Liver (tissue), 9 donors: Measurements from ENCODE around the gene RPH3AL. TPM values are rescaled to one million over a fixed set of nuclear protein-coding genes. Genes with fewer than 3 reads are reported as not detected.

ENCODE experiments used
- DNase-seq: peaks from one replicate; pipeline ENCODE4 v3.0.0-alpha.2; 2017; ENCODE audit warnings: low spot score
- H3K27ac ChIP-seq, 2 donors: one replicate each; pipeline ENCODE4 v1.7.0; 2013; ENCODE audit warnings: inconsistent platforms in 2 of 2, low read length in 2 of 2, control low read depth in 1 of 2, low read depth in 1 of 2, mild to moderate bottlenecking in 1 of 2
- H3K27me3 ChIP-seq, 4 donors: one replicate each; pipeline versions ENCODE4 v1.6.1 to v1.7.0; 2013; ENCODE audit warnings: low read length in 3 of 4, inconsistent platforms in 1 of 4, mild to moderate bottlenecking in 1 of 4, moderate library complexity in 1 of 4; ENCODE audit not compliant: control insufficient read depth in 4 of 4, insufficient read depth in 4 of 4
- H3K36me3 ChIP-seq, 4 donors: one replicate each; pipeline versions ENCODE4 v1.6.1 to v1.7.0; 2013; ENCODE audit warnings: low read length in 3 of 4, mild to moderate bottlenecking in 3 of 4, low read depth in 1 of 4, moderate library complexity in 1 of 4; ENCODE audit not compliant: control insufficient read depth in 4 of 4, insufficient read depth in 3 of 4
- H3K4me1 ChIP-seq, 4 donors: one replicate each; pipeline versions ENCODE4 v1.6.1 to v1.7.0; 2013; ENCODE audit warnings: low read length in 3 of 4, mild to moderate bottlenecking in 3 of 4, moderate library complexity in 1 of 4; ENCODE audit not compliant: control insufficient read depth in 4 of 4, insufficient read depth in 4 of 4
- H3K4me3 ChIP-seq, 3 donors: one replicate each; pipeline versions ENCODE4 v1.6.1 to v1.7.0; 2013; ENCODE audit warnings: low read length in 3 of 3, control low read depth in 1 of 3, low read depth in 1 of 3, mild to moderate bottlenecking in 1 of 3
- H3K9ac ChIP-seq, 2 donors: one replicate each; pipeline ENCODE4 v1.7.0; 2013; ENCODE audit warnings: low read length in 2 of 2, mild to moderate bottlenecking in 2 of 2, moderate library complexity in 2 of 2, control low read depth in 1 of 2, low read depth in 1 of 2
- H3K9me3 ChIP-seq, 4 donors: one replicate each; pipeline versions ENCODE4 v1.6.1 to v1.7.0; 2013; ENCODE audit warnings: low read length in 3 of 4; ENCODE audit not compliant: control insufficient read depth in 4 of 4
- ATF3 ChIP-seq: IDR thresholded peaks from 2 replicates; pipeline ENCODE4 v1.6.1; 2016; ENCODE audit warnings: antibody characterized with exemption
- CTCF ChIP-seq: fragments of 150-350 bp; IDR thresholded peaks from 2 replicates; pipeline ENCODE4 v1.5.1; 2017; ENCODE audit warnings: improper control_type of control experiment, low read depth, low read length; ENCODE audit not compliant: missing input control
- EGR1 ChIP-seq, 2 donors: IDR thresholded peaks; 2 replicates each; pipeline ENCODE4 v1.6.1; 2016 to 2018; ENCODE audit warnings: antibody characterized with exemption in 2 of 2, low read depth in 2 of 2
- FOXA1 ChIP-seq: IDR thresholded peaks from 2 replicates; pipeline ENCODE4 v1.6.1; 2016; ENCODE audit warnings: antibody characterized with exemption
- FOXA2 ChIP-seq: IDR thresholded peaks from 2 replicates; pipeline ENCODE4 v1.6.1; 2016; ENCODE audit warnings: antibody characterized with exemption
- GABPA ChIP-seq, 2 donors: IDR thresholded peaks in 1 of 2; conservative IDR thresholded peaks in 1 of 2; 2 replicates each; pipeline ENCODE4 v1.6.1; 2016; ENCODE audit warnings: antibody characterized with exemption in 2 of 2, mild to moderate bottlenecking in 1 of 2, moderate library complexity in 1 of 2
- HNF4A ChIP-seq, 2 donors: conservative IDR thresholded peaks; 2 replicates each; pipeline ENCODE4 v1.6.1; 2016; ENCODE audit warnings: antibody characterized with exemption in 2 of 2, mild to moderate bottlenecking in 2 of 2
- HNF4G ChIP-seq: IDR thresholded peaks from 2 replicates; pipeline ENCODE4 v1.6.1; 2016; ENCODE audit warnings: antibody characterized with exemption
- JUND ChIP-seq, 2 donors: IDR thresholded peaks; 2 replicates each; pipeline ENCODE4 v1.6.1; 2016; ENCODE audit warnings: antibody characterized with exemption in 2 of 2
- MAX ChIP-seq: IDR thresholded peaks from 2 replicates; pipeline ENCODE4 v1.6.1; 2016; ENCODE audit warnings: antibody characterized with exemption
- NR2F2 ChIP-seq: IDR thresholded peaks from 2 replicates; pipeline ENCODE4 v1.6.1; 2016; ENCODE audit warnings: antibody characterized with exemption
- RAD21 ChIP-seq, 2 donors: IDR thresholded peaks; 2 replicates each; pipeline ENCODE4 v1.6.1; 2016; ENCODE audit warnings: antibody characterized with exemption in 2 of 2, mild to moderate bottlenecking in 2 of 2
- REST ChIP-seq: IDR thresholded peaks from 2 replicates; pipeline ENCODE4 v1.6.1; 2016; ENCODE audit warnings: antibody characterized with exemption, mild to moderate bottlenecking
- RXRA ChIP-seq, 2 donors: IDR thresholded peaks; 2 replicates each; pipeline ENCODE4 v1.6.1; 2017 to 2018; ENCODE audit warnings: antibody characterized with exemption in 2 of 2, mild to moderate bottlenecking in 1 of 2
- SP1 ChIP-seq: IDR thresholded peaks from 2 replicates; pipeline ENCODE4 v1.6.1; 2018; ENCODE audit warnings: antibody characterized with exemption, mild to moderate bottlenecking
- TAF1 ChIP-seq: conservative IDR thresholded peaks from 2 replicates; pipeline ENCODE4 v1.6.1; 2016; ENCODE audit warnings: antibody characterized with exemption, mild to moderate bottlenecking
- YY1 ChIP-seq: IDR thresholded peaks from 2 replicates; pipeline ENCODE4 v1.6.1; 2016; ENCODE audit warnings: antibody characterized with exemption, mild to moderate bottlenecking
- ZBTB33 ChIP-seq: IDR thresholded peaks from 2 replicates; pipeline ENCODE4 v1.6.1; 2016; ENCODE audit warnings: antibody characterized with exemption
- WGBS: extraction: QIAGEN DNeasy Blood & Tissue Kit; methylation state at CpG from one replicate; pipeline ENCODE4 v1.1.7; 2013; 5-methylcytosine and 5-hydroxymethylcytosine counted together
- polyA plus RNA-seq, 2 donors: library from polyadenylated mRNA; stranded (reverse) in 1 of 2; unstranded in 1 of 2; fragments of 200-250 nt in 1 of 2; fragments of >200 nt in 1 of 2; fragmentation: Nextera tagmentation in 1 of 2; extraction: Ambion mirVana in 1 of 2; gene quantifications; one replicate each; pipeline versions ENCODE4 v1.2.1 to v1.2.3, GENCODE V29; 2013 to 2015
- total RNA-seq, 2 donors: library from RNA; depleted of rRNA; stranded (reverse); fragments of >200 nt; gene quantifications; one replicate each; pipeline ENCODE4 v1.2.3, GENCODE V29; 2014
- donor health status: healthy.
- donor health status: healthy.
- donor health status: healthy.
- donor health status: healthy.
- donor health status: healthy.

Gene RPH3AL
- total and polyA plus RNA-seq, 4 donors = 8.5 to 52.5 (median 13.9) TPM

- TF ChIP-seq RXRA (IDR thresholded peaks at IDR 0.05) = no peak
- no peak for TF ChIP-seq CTCF
- TF ChIP-seq FOXA2 = no peak
- TF ChIP-seq ZBTB33 = no peak
- TF ChIP-seq JUND (IDR thresholded peaks at IDR 0.05) = no peak
- no peak for TF ChIP-seq TAF1
- no peak for TF ChIP-seq YY1
- TF ChIP-seq MAX = no peak
- TF ChIP-seq HNF4A (conservative IDR thresholded peaks at IDR 0.05) = no peak
- TF ChIP-seq HNF4G = no peak
- Histone ChIP-seq H3K4me1 (peaks cover 7 to 14% (median 10%) of the 10 kb centered on the region in 4 donors), H3K9me3 (no peaks in the 10 kb centered on the region), H3K36me3 (no peaks in the 10 kb centered on the region), H3K27ac (no peak overlapping the region), H3K9ac (no peak overlapping the region), H3K27me3 (no peaks in the 10 kb centered on the region), H3K4me3 (no peak overlapping the region)
- 87% methylated on average over 12 of the region's 12 CpGs for WGBS
- no peak for DNase-seq
Observed at GRCh38 chr17:178292-179065, 174.1 kb downstream of the RPH3AL start.

GRCh38 chr17:177762-178161, 174.8 kb downstream of the RPH3AL start:
- no peak overlapping the region for H3K27ac ChIP-seq
- no peak for DNase-seq
- no peaks in the 10 kb centered on the region for H3K9me3 ChIP-seq
- no peak overlapping the region for H3K9ac ChIP-seq
- H3K27me3 ChIP-seq = no peaks in the 10 kb centered on the region
- TF ChIP-seq FOXA2 (no peak), SP1 (no peak), RXRA (IDR thresholded peaks at IDR 0.05) (no peak), HNF4A (conservative IDR thresholded peaks at IDR 0.05) (no peak), EGR1 (IDR thresholded peaks at IDR 0.05; ENCODE audit: low read depth in 2 of 2) (no peak), YY1 (no peak), MAX (no peak), RAD21 (IDR thresholded peaks at IDR 0.05) (no peak), ZBTB33 (no peak), REST (no peak), NR2F2 (no peak), FOXA1 (no peak), GABPA (IDR thresholded peaks at IDR 0.05 in 1 of 2, conservative IDR thresholded peaks at IDR 0.05 in 1 of 2) (no peak), JUND (IDR thresholded peaks at IDR 0.05) (no peak), CTCF (no peak), HNF4G (no peak), TAF1 (no peak), ATF3 (no peak)
- 89% methylated on average over 6 of the region's 6 CpGs for WGBS
- H3K4me3 ChIP-seq = no peak overlapping the region
- H3K4me1 ChIP-seq = peaks cover 7 to 13% (median 10%) of the 10 kb centered on the region in 4 donors
- H3K36me3 ChIP-seq = no peaks in the 10 kb centered on the region
